ENCODE data around the gene GIGYF2.

The GIGYF2 gene

DNA sequence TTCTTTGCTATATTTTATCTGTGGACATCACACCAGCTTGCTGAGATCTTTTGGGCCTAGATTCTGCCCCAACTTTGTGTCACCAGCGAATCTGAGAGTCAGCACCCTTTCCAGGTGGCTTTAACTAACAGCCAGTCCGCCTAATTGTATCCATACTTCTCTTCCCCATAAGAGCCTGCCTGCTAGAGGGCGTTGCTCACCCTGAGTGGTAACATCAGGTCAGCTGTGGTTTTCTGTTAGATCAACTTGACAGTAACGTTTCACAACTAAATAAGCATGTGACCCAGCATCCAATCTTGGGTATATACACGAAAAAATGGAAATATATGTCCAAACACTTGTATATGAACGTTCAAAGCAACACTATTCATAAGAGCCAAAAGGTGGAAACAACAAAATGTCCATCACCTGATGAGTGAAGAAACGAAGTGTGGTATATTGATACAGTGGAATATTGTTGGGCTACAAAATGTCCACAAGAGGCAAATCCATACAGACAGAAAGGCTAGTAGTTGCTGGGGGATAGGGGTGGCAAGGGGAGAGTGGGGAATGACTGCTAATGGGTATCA is 38.8 kb upstream of the GIGYF2 start:
- no peaks in the 10 kb centered on the region; a peak in 1 of 3 replicates for H3K36me3 ChIP-seq (ENCODE audit: control insufficient read depth in 2 of 2, insufficient read depth in 1 of 2, low read length in 2 of 2)
- H3K27ac ChIP-seq (ENCODE audit: extremely low read depth, low read depth, low read length): no peak overlapping the region
- no peaks in the 10 kb centered on the region for H3K9me3 ChIP-seq (ENCODE audit: control insufficient read depth, insufficient read depth, low read depth, low read length)
- ChIA-PET CTCF (no interaction called here), POLR2A (interaction anchor here (0.6 kb wide), 1 partner anchor 16 kb away, joined by 5 read pairs; no protein-coding TSS in a partner anchor)
- H3K4me1 ChIP-seq (ENCODE audit: control insufficient read depth, insufficient read depth, low read length): no peaks in the 10 kb centered on the region
- no peak overlapping the region for H3K4me3 ChIP-seq (ENCODE audit: low read depth, low read length)
- TF ChIP-seq SP2 (tag by site-specific recombination; IDR thresholded peaks at IDR 0.05) (no peak), ZNF10 (tag by site-specific recombination; IDR thresholded peaks at IDR 0.05) (peak; percentile 90)

DNA sequence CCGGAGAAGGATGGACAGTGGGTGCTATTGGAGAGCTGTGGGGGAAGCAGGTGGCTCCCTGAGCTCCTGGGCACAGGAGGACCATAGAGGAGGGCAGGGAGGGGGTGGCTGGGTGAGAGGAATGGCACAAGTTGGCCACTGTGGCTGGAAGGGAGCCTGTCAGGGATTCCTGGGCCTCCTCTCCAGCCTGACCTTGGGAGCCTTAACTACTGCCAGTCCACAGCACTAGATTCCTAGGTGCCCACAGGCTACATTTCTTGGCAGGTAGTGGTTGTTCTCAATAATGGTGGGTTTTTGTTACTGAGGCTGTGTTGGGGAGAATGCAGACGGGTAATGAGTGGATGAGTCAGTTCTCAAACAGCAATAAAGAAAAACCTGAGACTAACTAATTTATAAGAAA is 37.8 kb upstream of the GIGYF2 start:
- peaks cover 0 to 3% of the 10 kb centered on the region in 2 experiments; a peak in 1 of 3 replicates for H3K36me3 ChIP-seq (ENCODE audit: control insufficient read depth in 2 of 2, insufficient read depth in 1 of 2, low read length in 2 of 2)
- POLR2A ChIA-PET: interaction anchor here (0.6 kb wide), 1 partner anchor 17 kb away, joined by 5 read pairs; no protein-coding TSS in a partner anchor
- CTCF ChIA-PET: no interaction called here
- no peaks in the 10 kb centered on the region for H3K4me1 ChIP-seq (ENCODE audit: control insufficient read depth, insufficient read depth, low read length)
- H3K9me3 ChIP-seq (ENCODE audit: control insufficient read depth, insufficient read depth, low read depth, low read length): no peaks in the 10 kb centered on the region
- TF ChIP-seq ZNF404 (tag by site-specific recombination; IDR thresholded peaks at IDR 0.05) (no peak), ZNF366 (tag by site-specific recombination; conservative IDR thresholded peaks at IDR 0.05) (no peak), BCL11B (tag by site-specific recombination; IDR thresholded peaks at IDR 0.05; ENCODE audit: low read depth) (no peak), ZBTB21 (tag by site-specific recombination; IDR thresholded peaks at IDR 0.05) (no peak), ZNF112 (tag by site-specific recombination; IDR thresholded peaks at IDR 0.05) (no peak), SP3 (tag by site-specific recombination; IDR thresholded peaks at IDR 0.05) (no peak), ZNF223 (tag by site-specific recombination; IDR thresholded peaks at IDR 0.05) (no peak), ZNF274 (IDR thresholded peaks at IDR 0.05; ENCODE audit: low read length) (no peak), ZNF274 (tag by site-specific recombination; IDR thresholded peaks at IDR 0.05; ENCODE audit: borderline replicate concordance) (no peak), ZNF23 (tag by site-specific recombination; IDR thresholded peaks at IDR 0.05; ENCODE audit: borderline replicate concordance) (no peak), SALL2 (tag by site-specific recombination; IDR thresholded peaks at IDR 0.05; ENCODE audit: borderline replicate concordance) (no peak), ZNF843 (tag by site-specific recombination; IDR thresholded peaks at IDR 0.05) (no peak), ZNF777 (tag by site-specific recombination; IDR thresholded peaks at IDR 0.05; ENCODE audit: borderline replicate concordance) (no peak), KLF10 (tag by site-specific recombination; IDR thresholded peaks at IDR 0.05) (no peak), ZBTB44 (tag by site-specific recombination; IDR thresholded peaks at IDR 0.05) (no peak)
- TF ChIP-seq, protein P1, sequence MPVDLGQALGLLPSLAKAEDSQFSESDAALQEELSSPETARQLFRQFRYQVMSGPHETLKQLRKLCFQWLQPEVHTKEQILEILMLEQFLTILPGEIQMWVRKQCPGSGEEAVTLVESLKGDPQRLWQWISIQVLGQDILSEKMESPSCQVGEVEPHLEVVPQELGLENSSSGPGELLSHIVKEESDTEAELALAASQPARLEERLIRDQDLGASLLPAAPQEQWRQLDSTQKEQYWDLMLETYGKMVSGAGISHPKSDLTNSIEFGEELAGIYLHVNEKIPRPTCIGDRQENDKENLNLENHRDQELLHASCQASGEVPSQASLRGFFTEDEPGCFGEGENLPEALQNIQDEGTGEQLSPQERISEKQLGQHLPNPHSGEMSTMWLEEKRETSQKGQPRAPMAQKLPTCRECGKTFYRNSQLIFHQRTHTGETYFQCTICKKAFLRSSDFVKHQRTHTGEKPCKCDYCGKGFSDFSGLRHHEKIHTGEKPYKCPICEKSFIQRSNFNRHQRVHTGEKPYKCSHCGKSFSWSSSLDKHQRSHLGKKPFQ (tag by site-specific recombination; IDR thresholded peaks at IDR 0.05): no peak
- H3K27ac ChIP-seq (ENCODE audit: extremely low read depth, low read depth, low read length): no peak overlapping the region
- H3K4me3 ChIP-seq (ENCODE audit: low read depth, low read length): no peak overlapping the region

- H3K4me3 ChIP-seq (ENCODE audit: low read depth, low read length): no peak overlapping the region
- H3K27ac ChIP-seq (ENCODE audit: extremely low read depth, low read depth, low read length): no peak overlapping the region
- H3K9me3 ChIP-seq (ENCODE audit: control insufficient read depth, insufficient read depth, low read depth, low read length): no peaks in the 10 kb centered on the region
- H3K4me1 ChIP-seq (ENCODE audit: control insufficient read depth, insufficient read depth, low read length): no peaks in the 10 kb centered on the region
- H3K36me3 ChIP-seq (ENCODE audit: control insufficient read depth in 2 of 2, insufficient read depth in 1 of 2, low read length in 2 of 2): peaks cover 3 to 8% of the 10 kb centered on the region in 2 experiments; a peak in 2 of 3 replicates
- ChIA-PET CTCF (interaction anchor here (0.6 to 0.7 kb wide), 2 partner anchors 51 to 986 kb away, joined by 3 to 4 read pairs; no protein-coding TSS in a partner anchor), POLR2A (no interaction called here)
- TF ChIP-seq ZBTB20 (tag by site-specific recombination; IDR thresholded peaks at IDR 0.05) (no peak), ZBTB26 (tag by site-specific recombination; optimal IDR thresholded peaks at IDR 0.05) (no peak), ZNF23 (tag by site-specific recombination; IDR thresholded peaks at IDR 0.05; ENCODE audit: borderline replicate concordance) (no peak), ZNF335 (tag by site-specific recombination; conservative IDR thresholded peaks at IDR 0.05) (no peak), SP2 (tag by site-specific recombination; IDR thresholded peaks at IDR 0.05) (no peak), ZNF239 (tag by site-specific recombination; IDR thresholded peaks at IDR 0.05) (no peak), ZNF513 (tag by site-specific recombination; IDR thresholded peaks at IDR 0.05) (no peak)
These were observed 34.5 kb upstream of the GIGYF2 start for GRCh38 chr2:232662486-232663260.

All from HEK293 (cell line).